H9 (cell line): Measurements from ENCODE around the gene EMC9. TPM values are rescaled to one million over a fixed set of nuclear protein-coding genes. Genes with fewer than 3 reads are reported as not detected.

Experiments
- DNase-seq: peaks from one replicate; pipeline ENCODE4 v3.0.0-alpha.2; 2017
- H2AFZ ChIP-seq: one replicate; pipeline ENCODE4 v1.6.1; 2013; ENCODE audit warnings: mild to moderate bottlenecking, low read length, control low read depth, moderate library complexity
- H2AK5ac ChIP-seq: 2 replicates; pipeline ENCODE4 v1.6.1; 2013; ENCODE audit warnings: low read length, control low read depth, mixed read lengths; ENCODE audit not compliant: insufficient read length
- H2BK120ac ChIP-seq: one replicate; pipeline ENCODE4 v1.6.1; 2013; ENCODE audit warnings: low read depth, mild to moderate bottlenecking, low read length, control low read depth, inconsistent platforms; ENCODE audit not compliant: poor library complexity, severe bottlenecking
- H2BK12ac ChIP-seq: 2 replicates; pipeline ENCODE4 v1.6.1; 2013; ENCODE audit warnings: low read length, control low read depth, mixed read lengths, low read depth; ENCODE audit not compliant: insufficient read length
- H2BK15ac ChIP-seq: 2 replicates; pipeline ENCODE4 v1.6.1; 2013; ENCODE audit warnings: low read depth, low read length, control low read depth
- H2BK20ac ChIP-seq: one replicate; pipeline ENCODE4 v1.6.1; 2013; ENCODE audit warnings: low read depth, mild to moderate bottlenecking, low read length, control low read depth, inconsistent platforms; ENCODE audit not compliant: poor library complexity, severe bottlenecking
- H2BK5ac ChIP-seq: 2 replicates; pipeline ENCODE4 v1.6.1; 2013; ENCODE audit warnings: low read length, control low read depth, mixed read lengths; ENCODE audit not compliant: insufficient read length
- H3K14ac ChIP-seq: 2 replicates; pipeline ENCODE4 v1.6.1; 2013; ENCODE audit warnings: low read length, control low read depth; ENCODE audit not compliant: insufficient read depth
- H3K18ac ChIP-seq: 2 replicates; pipeline ENCODE4 v1.6.1; 2013; ENCODE audit warnings: low read depth, mild to moderate bottlenecking, mixed read lengths, low read length, control low read depth; ENCODE audit not compliant: insufficient read length
- H3K23ac ChIP-seq: 2 replicates; pipeline ENCODE4 v1.6.1; 2013; ENCODE audit warnings: low read length, control low read depth, mixed read lengths, low read depth; ENCODE audit not compliant: insufficient read length
- H3K23me2 ChIP-seq: 2 replicates; pipeline ENCODE4 v1.6.1; 2013; ENCODE audit warnings: low read depth, mild to moderate bottlenecking, mixed read lengths, low read length, control low read depth; ENCODE audit not compliant: insufficient read length, poor library complexity, severe bottlenecking
- H3K27ac ChIP-seq: 2 replicates; pipeline ENCODE4 v1.5.1; 2013; ENCODE audit warnings: low read length, control low read depth, mixed read lengths, low read depth; ENCODE audit not compliant: insufficient read length
- H3K27me3 ChIP-seq: 2 replicates; pipeline ENCODE4 v1.6.1; 2013; ENCODE audit warnings: low read length, control low read depth, inconsistent platforms; ENCODE audit not compliant: insufficient read depth
- H3K4ac ChIP-seq: 2 replicates; pipeline ENCODE4 v1.6.1; 2013; ENCODE audit warnings: low read depth, mild to moderate bottlenecking, control low read depth, inconsistent platforms, low read length, moderate library complexity
- H3K4me1 ChIP-seq: 2 replicates; pipeline ENCODE4 v1.6.1; 2013; ENCODE audit warnings: low read length, control low read depth, inconsistent platforms; ENCODE audit not compliant: insufficient read depth
- H3K4me2 ChIP-seq: 2 replicates; pipeline ENCODE4 v1.6.1; 2013; ENCODE audit warnings: low read length, control low read depth, mixed read lengths; ENCODE audit not compliant: insufficient read length, insufficient read depth
- H3K56ac ChIP-seq: 2 replicates; pipeline ENCODE4 v1.6.1; 2013; ENCODE audit warnings: low read depth, mild to moderate bottlenecking, mixed read lengths, low read length, control low read depth; ENCODE audit not compliant: insufficient read length
- H3K79me1 ChIP-seq: 2 replicates; pipeline ENCODE4 v1.6.1; 2013; ENCODE audit warnings: low read depth, mild to moderate bottlenecking, moderate library complexity, low read length, control low read depth, inconsistent platforms; ENCODE audit not compliant: insufficient read depth, poor library complexity, severe bottlenecking
- H3K79me2 ChIP-seq: 2 replicates; pipeline ENCODE4 v1.6.1; 2013; ENCODE audit warnings: low read length, control low read depth, inconsistent platforms; ENCODE audit not compliant: insufficient read depth
- H3K9ac ChIP-seq: 2 replicates; pipeline ENCODE4 v1.6.1; 2013; ENCODE audit warnings: low read length, control low read depth, mixed read lengths; ENCODE audit not compliant: insufficient read length; ENCODE audit errors: extremely low read depth
- H3K9me3 ChIP-seq: one replicate; pipeline ENCODE4 v1.6.1; 2013; ENCODE audit warnings: low read depth, low read length, inconsistent platforms; ENCODE audit not compliant: control insufficient read depth
- H3T11ph ChIP-seq: one replicate; pipeline ENCODE4 v1.6.1; 2013; ENCODE audit warnings: mild to moderate bottlenecking, low read length, control low read depth, inconsistent platforms
- H4K20me1 ChIP-seq: one replicate; pipeline ENCODE4 v1.6.1; 2013; ENCODE audit not compliant: control insufficient read depth, insufficient read length, insufficient read depth
- H4K5ac ChIP-seq: 2 replicates; pipeline ENCODE4 v1.6.1; 2013; ENCODE audit warnings: low read depth, mild to moderate bottlenecking, mixed read lengths, low read length, control low read depth; ENCODE audit not compliant: insufficient read length
- H4K8ac ChIP-seq: replicated peaks from 2 replicates; pipeline ENCODE4 v1.6.1; 2013; ENCODE audit warnings: low read length, control low read depth, mixed read lengths, low read depth; ENCODE audit not compliant: insufficient read length
- H4K91ac ChIP-seq: 2 replicates; pipeline ENCODE4 v1.6.1; 2013; ENCODE audit warnings: low read depth, mild to moderate bottlenecking, moderate library complexity, mixed read lengths, low read length, control low read depth; ENCODE audit not compliant: insufficient read length
- H3K27ac Mint-ChIP-seq, 3 experiments: 2 replicates in 2 of 3; 3 replicates in 1 of 3; pipeline ENCODE4 v1.8.0; 2020 to 2021; ENCODE audit warnings: mixed read lengths in 3 of 3, mild to moderate bottlenecking in 1 of 3, moderate library complexity in 1 of 3
- H3K27me3 Mint-ChIP-seq: 2 replicates; pipeline ENCODE4 v1.8.0; 2021; ENCODE audit warnings: low read depth, mild to moderate bottlenecking, moderate library complexity, mixed read lengths
- H3K36me3 Mint-ChIP-seq, 3 experiments: 2 replicates in 2 of 3; 3 replicates in 1 of 3; pipeline ENCODE4 v1.8.0; 2020 to 2021; ENCODE audit warnings: low read depth in 3 of 3, mixed read lengths in 3 of 3; ENCODE audit not compliant: insufficient read depth in 1 of 3
- H3K4me1 Mint-ChIP-seq, 2 experiments: 2 replicates each; pipeline ENCODE4 v1.8.0; 2020; ENCODE audit warnings: mixed read lengths in 2 of 2
- H3K4me3 Mint-ChIP-seq, 2 experiments: 2 replicates in 1 of 2; 3 replicates in 1 of 2; pipeline ENCODE4 v1.8.0; 2020 to 2021; ENCODE audit warnings: mild to moderate bottlenecking in 2 of 2, mixed read lengths in 2 of 2, moderate library complexity in 1 of 2
- H3K9me3 Mint-ChIP-seq, 2 experiments: 2 replicates in 1 of 2; 3 replicates in 1 of 2; pipeline ENCODE4 v1.8.0; 2020; ENCODE audit warnings: mild to moderate bottlenecking in 2 of 2, mixed read lengths in 2 of 2, moderate library complexity in 1 of 2
- CTCF ChIP-seq: fragments of 200-600 bp; sonication (generic); conservative IDR thresholded peaks from 3 replicates; pipeline ENCODE4 v1.8.0; 2021; ENCODE audit warnings: antibody characterized with exemption, mild to moderate bottlenecking
- WGBS: extraction: QIAGEN DNeasy Blood & Tissue Kit; methylation state at CpG from one replicate; pipeline ENCODE4 v1.1.7; 2013; ENCODE audit warnings: missing lambda C conversion rate, low lambda C conversion rate, mixed read lengths; ENCODE audit not compliant: insufficient read length; ENCODE audit errors: extremely low coverage; 5-methylcytosine and 5-hydroxymethylcytosine counted together
- total RNA-seq: library from RNA; stranded (reverse); gene quantifications from 2 replicates; pipeline ENCODE4 v1.2.1, GENCODE V29; 2021

The EMC9 gene
- total RNA-seq, 1 experiment from 2014 or later, result 52.9 TPM

- no peak overlapping the region for H3K27ac Mint-ChIP-seq
Observed at GRCh38 chr14:24119691-24120090, 21.7 kb downstream of the EMC9 start.

More at GRCh38 chr14:24119691-24120090, 21.7 kb downstream of the EMC9 start:
- H3T11ph ChIP-seq, result no peak overlapping the region
- H3K36me3 Mint-ChIP-seq, result peaks cover 24 to 76% (median 74%) of the 10 kb centered on the region in 3 experiments; a peak in 6 of 7 replicates
- no peak overlapping the region for H2BK12ac ChIP-seq
- H2BK5ac ChIP-seq, result no peak overlapping the region
- no peak overlapping the region for H3K23ac ChIP-seq
- no peak for DNase-seq
- H3K9me3 Mint-ChIP-seq, result no peaks in the 10 kb centered on the region; a peak in 1 of 5 replicates
- H2BK15ac ChIP-seq, result no peak overlapping the region
- H3K4me3 Mint-ChIP-seq, result no peak overlapping the region
- H3K14ac ChIP-seq, result no peak overlapping the region
- H3K9me3 ChIP-seq, result no peaks in the 10 kb centered on the region
- no peak overlapping the region for H2BK20ac ChIP-seq
- H3K18ac ChIP-seq, result no peak overlapping the region
- no peak overlapping the region for H2BK120ac ChIP-seq
- no peak overlapping the region for H2AK5ac ChIP-seq
- WGBS, result no CpG with 5 or more reads among the region's 6 CpGs
- no peak overlapping the region for H3K4me2 ChIP-seq
- no peaks in the 10 kb centered on the region for H3K79me2 ChIP-seq
- no peak overlapping the region for H4K8ac ChIP-seq
- peaks cover 4% of the 10 kb centered on the region for H3K23me2 ChIP-seq
- no peak overlapping the region for H2AFZ ChIP-seq
- no peak overlapping the region for H3K27ac ChIP-seq
- no peaks in the 10 kb centered on the region for H3K79me1 ChIP-seq
- TF ChIP-seq CTCF, result no peak
- H3K27me3 ChIP-seq, result no peaks in the 10 kb centered on the region
- H3K9ac ChIP-seq, result no peak overlapping the region
- no peak overlapping the region for H3K4ac ChIP-seq
- peaks cover 3% of the 10 kb centered on the region; the same call in 1 of the 2 replicates for H3K27me3 Mint-ChIP-seq
- no peak overlapping the region for H3K56ac ChIP-seq
- no peak overlapping the region for H4K5ac ChIP-seq
- H3K4me1 Mint-ChIP-seq, result peaks cover 12 to 15% of the 10 kb centered on the region in 2 experiments
- no peaks in the 10 kb centered on the region for H3K4me1 ChIP-seq
- H4K91ac ChIP-seq, result no peak overlapping the region
- H4K20me1 ChIP-seq, result no peaks in the 10 kb centered on the region
